Activated CD8-positive, alpha-beta memory T cell treated with anti-CD3 and anti-CD28 coated beads, Interleukin-2, amount 50 U/mL, for 1 hour (primary cell): ENCODE measurements around the gene C1orf21.

Source experiments
- DNase-seq: peaks from one replicate; pipeline ENCODE4 v3.0.0-alpha.2; 2020; ENCODE audit errors: extremely low read depth

The C1orf21 gene

GRCh38 chr1:184626076-184627006 lies 239.5 kb downstream of the C1orf21 start:
- DNase-seq = no peak

- no peak for DNase-seq
Measured at GRCh38 chr1:184627007-184627341, 240.1 kb downstream of the C1orf21 start.

- DNase-seq = no peak
Measured at GRCh38 chr1:184629266-184629665, 242.4 kb downstream of the C1orf21 start.

GRCh38 chr1:184630679-184631060 lies 243.8 kb downstream of the C1orf21 start:
- no peak for DNase-seq

GRCh38 chr1:184632415-184633175 lies 245.8 kb downstream of the C1orf21 start:
- no peak for DNase-seq

GRCh38 chr1:184633785-184634184 lies 247.0 kb downstream of the C1orf21 start:
- no peak for DNase-seq

GRCh38 chr1:184634296-184634695 lies 247.5 kb downstream of the C1orf21 start:
- no peak for DNase-seq

GRCh38 chr1:184635347-184635979 lies 248.6 kb downstream of the C1orf21 start:
- DNase-seq = no peak

GRCh38 chr1:184635980-184636431 lies 249.2 kb downstream of the C1orf21 start:
- no peak for DNase-seq

GRCh38 chr1:184637664-184638240 lies 250.9 kb downstream of the C1orf21 start:
- DNase-seq = no peak

- DNase-seq = no peak
Measured at GRCh38 chr1:184639205-184639604, 252.4 kb downstream of the C1orf21 start.

- no peak for DNase-seq
Measured at GRCh38 chr1:184640505-184640904, 253.7 kb downstream of the C1orf21 start.

GRCh38 chr1:184641894-184642293 lies 255.1 kb downstream of the C1orf21 start:
- DNase-seq = no peak

- no peak for DNase-seq
Measured at GRCh38 chr1:184643661-184644060, 256.8 kb downstream of the C1orf21 start.

GRCh38 chr1:184644771-184645170 lies 257.9 kb downstream of the C1orf21 start:
- no peak for DNase-seq

- no peak for DNase-seq
Measured at GRCh38 chr1:184646178-184646701, 259.4 kb downstream of the C1orf21 start.

GRCh38 chr1:184646824-184647223 lies 260.0 kb downstream of the C1orf21 start:
- DNase-seq = no peak

GRCh38 chr1:184647471-184647870 lies 260.6 kb downstream of the C1orf21 start:
- no peak for DNase-seq

GRCh38 chr1:184648160-184648855 lies 261.5 kb downstream of the C1orf21 start:
- no peak for DNase-seq

GRCh38 chr1:184648856-184649201 lies 262.0 kb downstream of the C1orf21 start:
- no peak for DNase-seq

- no peak for DNase-seq
Measured at GRCh38 chr1:184649451-184649888, 262.6 kb downstream of the C1orf21 start.
